GM19438 (cell line): ENCODE results near the gene NPIPB2.

ENCODE experiments used
- ATAC-seq: cut with Tn5 transposase; IDR thresholded peaks from one replicate; pipeline ENCODE4 v1.9.1; 2021; ENCODE audit warnings: low read depth; ENCODE audit not compliant: unreplicated experiment

The NPIPB2 gene

GRCh38 chr16:11907160-11907970 is 34.5 kb downstream of the NPIPB2 start:
- ATAC-seq, result no peak

GRCh38 chr16:11903906-11904305 is 37.9 kb downstream of the NPIPB2 start:
- ATAC-seq, result no peak

DNA sequence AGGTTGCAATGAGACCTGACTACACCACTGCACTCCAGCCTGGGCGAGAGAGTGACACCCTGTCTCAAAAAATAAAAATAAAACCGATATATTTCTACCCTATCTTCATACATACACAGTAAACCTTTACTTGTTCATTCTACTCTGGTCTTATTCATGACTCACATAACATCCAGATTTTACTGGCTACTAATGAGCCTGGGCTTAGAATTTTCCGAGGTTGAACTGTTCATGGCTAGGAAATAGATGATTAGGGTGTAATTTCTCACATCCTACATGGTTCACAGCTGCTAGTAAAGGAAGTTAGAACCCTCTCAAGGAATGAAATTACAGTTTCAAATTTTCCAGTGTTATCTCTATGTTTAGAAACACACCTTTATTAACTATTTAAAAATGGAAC is 40.8 kb downstream of the NPIPB2 start:
- ATAC-seq, result no peak

- no peak for ATAC-seq
Observed at GRCh38 chr16:11896486-11897176, 45.2 kb downstream of the NPIPB2 start.

DNA sequence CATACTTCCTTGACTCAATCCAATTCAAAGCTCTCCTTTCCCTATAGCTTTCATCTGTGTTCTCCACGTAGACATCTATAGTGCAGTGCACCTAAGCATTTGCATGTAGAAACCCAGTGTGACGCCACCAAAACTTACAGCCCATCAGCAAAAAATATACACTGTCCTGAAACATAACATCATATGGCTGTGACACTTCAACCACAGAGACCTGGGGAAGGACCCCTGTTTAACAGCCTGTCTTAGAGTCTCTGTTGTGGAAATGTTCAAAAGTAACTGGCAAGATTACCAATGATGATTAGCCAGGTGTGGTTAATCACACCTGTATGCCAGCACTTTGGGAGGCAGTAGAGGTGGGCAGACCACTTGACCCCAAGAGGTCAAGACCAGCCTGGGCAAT is 48.3 kb downstream of the NPIPB2 start:
- ATAC-seq, result no peak

DNA sequence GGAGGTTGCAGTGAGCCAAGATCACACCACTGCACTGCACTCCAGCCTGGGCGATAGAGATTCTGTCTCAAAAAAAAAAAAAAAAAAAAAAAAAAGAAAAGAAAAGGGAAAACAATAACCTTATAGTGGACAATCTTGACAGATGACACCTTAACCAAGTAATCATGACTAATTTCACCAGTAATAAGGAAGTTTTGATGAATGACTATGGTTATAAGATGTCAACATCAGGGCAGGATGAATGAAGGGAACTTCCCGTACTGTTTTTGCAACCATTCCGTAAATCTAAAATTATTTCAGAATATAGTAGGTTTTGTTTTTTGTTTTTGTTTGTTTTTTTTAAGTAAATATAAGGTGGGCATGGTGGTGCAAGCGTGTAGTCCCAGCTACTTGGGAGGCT is 49.1 kb downstream of the NPIPB2 start:
- ATAC-seq, result no peak

- no peak for ATAC-seq
Observed at GRCh38 chr16:11890231-11890965, 51.4 kb downstream of the NPIPB2 start.

DNA sequence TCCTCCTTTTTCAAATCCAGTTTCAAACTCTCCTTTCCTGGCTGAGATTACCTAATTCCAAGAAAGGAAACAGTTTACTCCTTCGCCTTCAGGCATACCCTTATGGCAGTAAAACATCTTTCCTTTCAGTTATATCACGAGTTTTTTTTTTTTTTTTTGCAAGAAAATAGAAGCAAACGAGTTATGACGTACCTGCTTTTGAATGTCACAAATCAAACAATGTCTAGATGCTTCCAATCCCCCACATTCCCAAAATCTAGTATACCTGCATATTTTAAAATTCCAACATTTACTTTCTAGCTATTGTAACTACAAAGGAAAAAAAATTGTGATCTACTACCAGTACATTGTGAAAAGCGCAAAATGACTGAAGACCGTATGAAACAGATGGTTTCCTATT is 55.0 kb downstream of the NPIPB2 start:
- no peak for ATAC-seq

DNA sequence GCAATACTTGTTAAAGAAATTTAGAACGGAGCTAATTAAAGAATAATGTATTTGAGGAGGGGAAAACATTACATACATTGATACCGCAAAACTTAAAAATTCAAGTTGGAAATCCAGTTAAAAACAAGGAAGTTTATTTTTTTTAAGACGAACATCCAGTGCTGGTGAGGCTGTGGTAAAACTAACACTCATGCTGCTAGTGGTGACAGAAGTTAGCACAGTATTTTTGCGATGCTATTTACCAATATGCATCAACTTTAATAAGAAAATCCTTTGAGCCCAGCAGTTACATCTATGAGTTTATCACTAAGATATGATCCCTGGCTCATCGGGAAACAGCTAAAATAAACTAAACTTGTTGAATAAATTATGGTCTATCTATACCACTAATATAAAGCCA is 57.8 kb downstream of the NPIPB2 start:
- ATAC-seq, result no peak

DNA sequence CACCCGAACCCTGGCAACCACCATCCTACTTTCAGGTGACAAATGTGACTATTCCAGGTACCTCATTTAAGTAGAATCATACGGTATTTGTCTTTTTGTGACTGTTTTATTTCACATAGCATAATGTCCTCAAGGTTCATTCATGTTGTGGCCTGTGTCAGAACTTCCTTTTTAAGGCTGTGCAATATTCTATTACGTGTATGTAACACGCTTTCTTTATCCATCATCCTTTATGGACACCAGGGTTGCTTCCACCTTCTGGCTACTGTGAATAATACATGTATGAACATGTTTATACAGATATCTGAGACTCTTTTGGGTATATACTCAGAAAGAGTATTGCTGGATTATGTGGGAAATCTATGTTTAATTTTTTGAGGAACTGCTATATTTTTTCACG is 61.8 kb downstream of the NPIPB2 start:
- ATAC-seq, result no peak

DNA sequence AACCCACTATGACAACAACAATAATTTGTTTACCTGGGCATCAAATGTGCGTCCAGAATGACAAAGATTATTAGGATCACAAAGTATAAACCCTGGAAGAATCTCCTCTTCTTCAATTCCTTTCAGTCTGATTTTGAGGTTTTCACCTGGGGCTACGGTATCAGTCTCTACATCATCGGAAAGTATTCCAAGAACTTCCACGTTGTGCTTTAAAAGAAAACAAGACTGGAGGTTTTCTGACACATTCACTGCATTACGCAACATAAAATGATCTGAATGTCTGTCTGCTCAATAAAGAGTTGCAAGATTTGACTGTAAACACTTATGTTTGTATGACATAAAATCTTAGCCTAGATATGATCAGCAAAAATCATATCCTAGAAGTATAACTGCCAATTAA is 64.5 kb downstream of the NPIPB2 start:
- no peak for ATAC-seq
